Neuron (in vitro differentiated cells): ENCODE results near the gene FAM184A.
A peak's percentile ranks its signal among the peaks of the same experiment; 100 is the strongest.
"Not testable (repeated sequence)": the region's sequence is repeated elsewhere in the genome, so short reads cannot be mapped to it uniquely, and the experiment has no call there.

Experiments
- H2AFZ ChIP-seq: one replicate; pipeline ENCODE4 v1.6.1; 2013; ENCODE audit warnings: low read depth, mild to moderate bottlenecking, inconsistent platforms, low read length, moderate library complexity
- H3K27me3 ChIP-seq: one replicate; pipeline ENCODE4 v1.6.1; 2013; ENCODE audit warnings: low read length; ENCODE audit not compliant: insufficient read depth
- H3K36me3 ChIP-seq: one replicate; pipeline ENCODE4 v1.6.1; 2013; ENCODE audit warnings: low read length; ENCODE audit not compliant: insufficient read depth
- H3K4me1 ChIP-seq: one replicate; pipeline ENCODE4 v1.6.1; 2013; ENCODE audit warnings: low read length; ENCODE audit not compliant: insufficient read depth
- H3K4me3 ChIP-seq: 2 replicates; pipeline ENCODE4 v1.5.1; 2013; ENCODE audit warnings: mild to moderate bottlenecking, low read length, moderate library complexity
- H3K9me3 ChIP-seq: one replicate; pipeline ENCODE4 v1.6.1; 2013; ENCODE audit warnings: low read length

Gene FAM184A

GRCh38 chr6:119078376-119079282 is at the start of gene FAM184A:
Gene FAM184A, minus strand, starts transcription at chr6:119078664. Its CDS starts 365 bp downstream, at chr6:119078299.
- peaks cover 12% of the 10 kb centered on the region for H3K4me1 ChIP-seq
- peaks cover 8% of the 10 kb centered on the region for H3K9me3 ChIP-seq
- peak within 1 kb of the TSS; percentile 56 for H3K4me3 ChIP-seq
- no peaks in the 10 kb centered on the region for H3K36me3 ChIP-seq
- no peaks in the 10 kb centered on the region for H3K27me3 ChIP-seq
- peak within 1 kb of the TSS; percentile 59 for H2AFZ ChIP-seq

GRCh38 chr6:119127627-119128026 is 49.2 kb upstream of the FAM184A start:
- Histone ChIP-seq H3K4me3 (no peak overlapping the region), H3K9me3 (no peaks in the 10 kb centered on the region), H3K27me3 (no peaks in the 10 kb centered on the region), H3K4me1 (no peaks in the 10 kb centered on the region), H2AFZ (no peak overlapping the region), H3K36me3 (no peaks in the 10 kb centered on the region)

GRCh38 chr6:119126826-119127225 is 48.4 kb upstream of the FAM184A start:
- Histone ChIP-seq H3K4me3 (no peak overlapping the region), H2AFZ (no peak overlapping the region), H3K27me3 (no peaks in the 10 kb centered on the region), H3K4me1 (peaks cover 4% of the 10 kb centered on the region), H3K9me3 (no peaks in the 10 kb centered on the region), H3K36me3 (no peaks in the 10 kb centered on the region)

GRCh38 chr6:119126140-119126539 is 47.7 kb upstream of the FAM184A start:
- no peaks in the 10 kb centered on the region for H3K9me3 ChIP-seq
- H3K36me3 ChIP-seq = no peaks in the 10 kb centered on the region
- peaks cover 5% of the 10 kb centered on the region for H3K4me1 ChIP-seq
- no peak overlapping the region for H3K4me3 ChIP-seq
- H2AFZ ChIP-seq = no peak overlapping the region
- no peaks in the 10 kb centered on the region for H3K27me3 ChIP-seq

GRCh38 chr6:119125576-119125975 is 47.1 kb upstream of the FAM184A start:
- H3K27me3 ChIP-seq = no peaks in the 10 kb centered on the region
- H3K36me3 ChIP-seq = no peaks in the 10 kb centered on the region
- no peaks in the 10 kb centered on the region for H3K9me3 ChIP-seq
- peaks cover 5% of the 10 kb centered on the region for H3K4me1 ChIP-seq
- H3K4me3 ChIP-seq = no peak overlapping the region
- H2AFZ ChIP-seq = no peak overlapping the region

GRCh38 chr6:119124079-119124824 is 45.8 kb upstream of the FAM184A start:
- Histone ChIP-seq H3K27me3 (no peaks in the 10 kb centered on the region), H3K36me3 (no peaks in the 10 kb centered on the region), H2AFZ (no peak overlapping the region), H3K4me3 (no peak overlapping the region), H3K9me3 (no peaks in the 10 kb centered on the region), H3K4me1 (peaks cover 5% of the 10 kb centered on the region)

GRCh38 chr6:119122336-119122735 is 43.9 kb upstream of the FAM184A start:
- Histone ChIP-seq H3K9me3 (no peaks in the 10 kb centered on the region), H2AFZ (no peak overlapping the region), H3K36me3 (no peaks in the 10 kb centered on the region), H3K4me1 (peaks cover 5% of the 10 kb centered on the region), H3K27me3 (no peaks in the 10 kb centered on the region), H3K4me3 (no peak overlapping the region)

- Histone ChIP-seq H3K4me1 (peaks cover 5% of the 10 kb centered on the region), H3K36me3 (no peaks in the 10 kb centered on the region), H2AFZ (no peak overlapping the region), H3K27me3 (no peaks in the 10 kb centered on the region), H3K9me3 (no peaks in the 10 kb centered on the region), H3K4me3 (no peak overlapping the region)
Observed at GRCh38 chr6:119121367-119121766, 42.9 kb upstream of the FAM184A start.

GRCh38 chr6:119119989-119120388 is 41.5 kb upstream of the FAM184A start:
- no peak overlapping the region for H3K4me3 ChIP-seq
- H2AFZ ChIP-seq = no peak overlapping the region
- H3K27me3 ChIP-seq = no peaks in the 10 kb centered on the region
- no peaks in the 10 kb centered on the region for H3K9me3 ChIP-seq
- H3K4me1 ChIP-seq = peaks cover 5% of the 10 kb centered on the region
- H3K36me3 ChIP-seq = no peaks in the 10 kb centered on the region

- H3K9me3 ChIP-seq, H3K27me3 ChIP-seq, H3K4me3 ChIP-seq, H3K4me1 ChIP-seq, H3K36me3 ChIP-seq, H2AFZ ChIP-seq: not testable (repeated sequence)
Observed at GRCh38 chr6:119119062-119119461, 40.6 kb upstream of the FAM184A start.

GRCh38 chr6:119116712-119117281 is 38.3 kb upstream of the FAM184A start:
- Histone ChIP-seq H3K4me3 (no peak overlapping the region), H3K4me1 (peaks cover under 1% of the 10 kb centered on the region), H3K27me3 (no peaks in the 10 kb centered on the region), H2AFZ (no peak overlapping the region), H3K36me3 (no peaks in the 10 kb centered on the region), H3K9me3 (no peaks in the 10 kb centered on the region)

- no peaks in the 10 kb centered on the region for H3K36me3 ChIP-seq
- peaks cover 7% of the 10 kb centered on the region for H3K4me1 ChIP-seq
- H3K9me3 ChIP-seq = no peaks in the 10 kb centered on the region
- H3K4me3 ChIP-seq = no peak overlapping the region
- no peak overlapping the region for H2AFZ ChIP-seq
- no peaks in the 10 kb centered on the region for H3K27me3 ChIP-seq
Observed at GRCh38 chr6:119113961-119114360, 35.5 kb upstream of the FAM184A start.
